Measurements from ENCODE around the gene PET100.

GRCh38 chr19:7643031-7643415 is 13.4 kb downstream of the PET100 start:
- no peak for TF ChIP-seq CTCF (IDR thresholded peaks at IDR 0.05; ENCODE audit: poor library complexity)
- TF ChIP-seq EZH2phosphoT487 (IDR thresholded peaks at IDR 0.05; ENCODE audit: low read depth, severe bottlenecking, unreplicated experiment), result no peak
